HFFc6 (cell line): ENCODE measurements around the gene NCBP1. TPM values are rescaled to one million over a fixed set of nuclear protein-coding genes. Genes with fewer than 3 reads are reported as not detected.

Experiments
- DNase-seq: peaks from one replicate; pipeline ENCODE4 v3.0.0-alpha.2; 2018
- H3K27ac Mint-ChIP-seq: 2 replicates; pipeline ENCODE4 v1.8.0; 2020; ENCODE audit warnings: mild to moderate bottlenecking, mixed read lengths
- H3K27me3 Mint-ChIP-seq: 2 replicates; pipeline ENCODE4 v1.8.0; 2021; ENCODE audit warnings: mild to moderate bottlenecking, moderate library complexity, mixed read lengths; ENCODE audit not compliant: insufficient read depth
- H3K36me3 Mint-ChIP-seq: 2 replicates; pipeline ENCODE4 v1.8.0; 2021; ENCODE audit warnings: low read depth, mixed read lengths
- H3K4me1 Mint-ChIP-seq: 2 replicates; pipeline ENCODE4 v1.8.0; 2020; ENCODE audit warnings: low read depth, mixed read lengths
- H3K4me3 Mint-ChIP-seq: 2 replicates; pipeline ENCODE4 v1.8.0; 2020; ENCODE audit warnings: mild to moderate bottlenecking, moderate library complexity, mixed read lengths
- H3K9me3 Mint-ChIP-seq: 2 replicates; pipeline ENCODE4 v1.8.0; 2020; ENCODE audit warnings: mild to moderate bottlenecking, mixed read lengths
- total RNA-seq, 6 experiments: library from RNA; stranded (reverse); fragmentation: NEBNext Ultra II Directional; extraction: Animal tissue kit (Norgen Biotek cat#: 25700); gene quantifications; 2 replicates in 1 of 6; 3 replicates in 5 of 6; pipeline ENCODE4 v1.2.3, GENCODE V29; 2021
- TF ChIP-seq, protein P1 (sequence below): fragments of 200-600 bp; sonication (generic); IDR thresholded peaks from 2 replicates; pipeline ENCODE4 v1.5.0; 2021; ENCODE audit warnings: antibody characterized with exemption, mild to moderate bottlenecking

Gene NCBP1
- total RNA-seq, 6 experiments from 2014 or later = 36.5 to 46.3 (median 41.2) TPM

DNA sequence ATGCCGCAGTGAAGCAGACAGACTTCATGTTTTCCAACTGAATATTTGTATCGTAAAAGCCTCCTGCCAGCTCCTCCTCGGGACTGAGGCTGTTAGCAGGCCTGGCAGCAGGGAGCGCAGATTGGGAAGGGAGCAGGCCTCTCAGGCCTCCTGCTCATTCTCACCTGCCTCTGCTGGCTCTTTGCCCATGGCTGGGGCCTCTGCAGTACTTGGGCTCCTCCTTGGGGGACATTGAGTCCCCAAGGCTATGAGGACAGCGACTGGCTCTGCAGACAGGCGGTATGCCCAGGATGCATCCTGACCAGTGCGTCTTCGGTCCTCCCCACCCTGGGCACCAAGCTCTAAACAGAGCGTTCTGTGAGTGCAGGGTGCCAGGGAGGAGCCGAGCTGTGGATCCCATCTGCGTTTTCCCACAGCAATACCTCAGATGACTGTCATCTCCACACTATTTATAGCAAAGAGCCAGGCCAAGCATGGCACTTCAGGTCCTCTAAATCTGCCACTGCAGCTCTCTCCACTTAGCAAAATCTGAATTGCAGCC is 39.2 kb upstream of the NCBP1 start:
- peaks cover 15% of the 10 kb centered on the region for H3K4me1 Mint-ChIP-seq
- DNase-seq = no peak
- H3K36me3 Mint-ChIP-seq = no peaks in the 10 kb centered on the region
- TF ChIP-seq, protein P1, sequence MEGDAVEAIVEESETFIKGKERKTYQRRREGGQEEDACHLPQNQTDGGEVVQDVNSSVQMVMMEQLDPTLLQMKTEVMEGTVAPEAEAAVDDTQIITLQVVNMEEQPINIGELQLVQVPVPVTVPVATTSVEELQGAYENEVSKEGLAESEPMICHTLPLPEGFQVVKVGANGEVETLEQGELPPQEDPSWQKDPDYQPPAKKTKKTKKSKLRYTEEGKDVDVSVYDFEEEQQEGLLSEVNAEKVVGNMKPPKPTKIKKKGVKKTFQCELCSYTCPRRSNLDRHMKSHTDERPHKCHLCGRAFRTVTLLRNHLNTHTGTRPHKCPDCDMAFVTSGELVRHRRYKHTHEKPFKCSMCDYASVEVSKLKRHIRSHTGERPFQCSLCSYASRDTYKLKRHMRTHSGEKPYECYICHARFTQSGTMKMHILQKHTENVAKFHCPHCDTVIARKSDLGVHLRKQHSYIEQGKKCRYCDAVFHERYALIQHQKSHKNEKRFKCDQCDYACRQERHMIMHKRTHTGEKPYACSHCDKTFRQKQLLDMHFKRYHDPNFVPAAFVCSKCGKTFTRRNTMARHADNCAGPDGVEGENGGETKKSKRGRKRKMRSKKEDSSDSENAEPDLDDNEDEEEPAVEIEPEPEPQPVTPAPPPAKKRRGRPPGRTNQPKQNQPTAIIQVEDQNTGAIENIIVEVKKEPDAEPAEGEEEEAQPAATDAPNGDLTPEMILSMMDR = no peak
- no peak overlapping the region for H3K27ac Mint-ChIP-seq
- H3K27me3 Mint-ChIP-seq = peaks cover 12% of the 10 kb centered on the region
- H3K9me3 Mint-ChIP-seq = no peaks in the 10 kb centered on the region
- no peak overlapping the region for H3K4me3 Mint-ChIP-seq

DNA sequence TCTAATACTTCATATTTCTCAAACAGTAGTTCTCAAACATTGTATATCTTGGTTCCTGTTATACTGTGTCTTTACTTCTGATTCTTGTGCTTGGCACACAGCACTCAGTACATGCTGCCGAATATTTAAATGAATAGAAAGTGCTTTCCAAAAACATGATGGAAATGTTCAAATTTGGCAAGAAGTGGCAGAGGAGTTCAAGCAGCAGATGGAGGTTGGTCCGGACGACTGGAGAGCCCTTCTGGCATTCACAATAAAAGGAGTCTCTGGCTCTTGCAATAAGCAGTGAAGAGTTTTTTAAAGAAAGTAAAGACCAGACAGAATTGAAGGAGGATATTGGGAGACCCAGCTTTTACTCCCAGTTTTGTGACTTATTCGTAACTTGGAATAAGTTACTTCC is 36.7 kb upstream of the NCBP1 start:
- peaks cover 15% of the 10 kb centered on the region for H3K4me1 Mint-ChIP-seq
- TF ChIP-seq, protein P1 = no peak

DNA sequence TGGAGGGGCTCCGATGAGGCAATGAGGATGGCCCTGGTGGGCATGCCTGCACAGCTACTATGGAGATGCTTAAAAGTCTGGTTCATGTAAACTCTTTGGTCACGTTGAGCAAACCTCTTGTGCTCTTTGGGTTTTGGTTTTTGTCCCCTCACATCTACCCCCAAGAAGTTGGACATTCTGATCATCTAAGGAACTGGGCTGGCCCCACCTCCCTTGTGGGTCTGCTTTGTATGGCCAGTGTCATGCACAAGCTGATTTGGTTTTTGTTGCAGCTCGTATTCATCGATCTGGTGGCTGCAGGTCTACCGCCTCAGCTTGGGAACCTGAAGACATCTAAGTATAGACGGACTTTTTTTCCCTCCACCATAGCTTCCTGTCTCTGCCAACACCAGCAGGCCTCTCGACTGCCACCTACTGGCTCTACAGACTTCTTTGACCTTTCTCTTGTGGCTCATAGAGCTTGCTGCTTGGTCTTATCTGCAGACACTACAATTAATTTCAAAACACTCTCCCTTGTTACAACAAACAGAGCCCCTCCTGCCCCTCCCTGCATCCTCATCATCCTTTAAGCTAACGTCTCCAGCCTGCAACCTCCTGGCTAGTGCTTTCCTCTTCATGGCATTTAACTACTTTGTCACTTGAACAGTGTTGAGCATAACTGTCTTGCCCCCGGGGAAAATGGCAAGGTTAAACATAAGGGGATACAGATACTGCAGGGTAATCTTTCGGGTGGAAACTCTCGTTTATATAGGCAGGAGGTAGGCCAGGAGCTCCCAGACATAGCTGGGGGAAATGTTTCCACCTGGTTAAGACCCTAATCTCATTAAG is 34.9 kb upstream of the NCBP1 start:
- TF ChIP-seq, protein P1 = peak; percentile 91
- peak; percentile 67 for DNase-seq
- no peaks in the 10 kb centered on the region for H3K9me3 Mint-ChIP-seq
- H3K36me3 Mint-ChIP-seq = no peaks in the 10 kb centered on the region
- H3K27me3 Mint-ChIP-seq = peaks cover 1% of the 10 kb centered on the region; the same call in 1 of the 2 replicates
- no peak overlapping the region for H3K4me3 Mint-ChIP-seq
- H3K4me1 Mint-ChIP-seq = peaks cover 12% of the 10 kb centered on the region
- no peak overlapping the region for H3K27ac Mint-ChIP-seq

More for the DNA sequence above, 36.7 kb upstream of the NCBP1 start:
- no peak overlapping the region for H3K27ac Mint-ChIP-seq
- peaks cover 5% of the 10 kb centered on the region for H3K27me3 Mint-ChIP-seq
- H3K9me3 Mint-ChIP-seq = no peaks in the 10 kb centered on the region
- no peak overlapping the region for H3K4me3 Mint-ChIP-seq
- no peaks in the 10 kb centered on the region for H3K36me3 Mint-ChIP-seq
- no peak for DNase-seq

GRCh38 chr9:97599314-97599846 is 34.2 kb upstream of the NCBP1 start:
- H3K9me3 Mint-ChIP-seq = no peaks in the 10 kb centered on the region
- no peak for DNase-seq
- no peaks in the 10 kb centered on the region for H3K36me3 Mint-ChIP-seq
- TF ChIP-seq, protein P1 = no peak
- H3K4me3 Mint-ChIP-seq = no peak overlapping the region
- H3K4me1 Mint-ChIP-seq = peaks cover 5% of the 10 kb centered on the region
- peaks cover 1% of the 10 kb centered on the region; the same call in 1 of the 2 replicates for H3K27me3 Mint-ChIP-seq
- H3K27ac Mint-ChIP-seq = no peak overlapping the region

DNA sequence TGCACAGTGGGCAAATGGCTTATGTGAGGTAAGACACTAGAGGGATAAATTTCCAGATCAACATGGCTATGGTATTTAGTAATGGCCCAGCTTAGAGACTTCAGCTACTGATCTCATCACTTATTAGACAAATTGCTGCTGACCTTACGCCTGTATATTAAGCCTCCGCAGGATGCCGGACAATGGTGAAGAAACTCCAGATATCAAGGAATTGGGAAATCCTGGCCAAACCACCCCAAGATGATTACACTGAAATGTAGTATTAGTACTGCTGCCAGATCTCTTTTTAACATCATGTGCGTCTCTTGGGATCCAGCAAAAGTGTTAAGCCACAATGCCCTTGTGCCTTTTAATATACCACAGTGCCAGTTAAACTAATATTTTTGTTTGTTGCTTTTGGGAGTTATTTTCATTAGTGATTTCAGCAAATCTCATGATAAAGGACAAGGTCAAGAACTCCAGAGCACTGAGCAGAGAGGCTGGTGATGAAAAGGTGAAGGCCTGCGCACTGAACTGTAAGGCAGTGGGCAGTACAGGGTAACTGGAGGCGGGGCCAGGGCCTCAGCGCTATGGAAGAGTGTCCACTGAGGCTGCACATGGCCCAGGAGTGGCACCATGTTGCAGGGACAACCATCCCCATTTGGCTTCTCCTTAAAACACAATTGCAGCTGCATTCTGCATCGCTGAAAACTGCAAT is 32.9 kb upstream of the NCBP1 start:
- TF ChIP-seq, protein P1 = no peak
- no peaks in the 10 kb centered on the region for H3K9me3 Mint-ChIP-seq
- H3K27ac Mint-ChIP-seq = no peak overlapping the region
- no peak for DNase-seq
- H3K4me1 Mint-ChIP-seq = peaks cover 5% of the 10 kb centered on the region
- H3K27me3 Mint-ChIP-seq = peaks cover 1% of the 10 kb centered on the region; the same call in 1 of the 2 replicates
- no peaks in the 10 kb centered on the region; the same call in 1 of the 2 replicates for H3K36me3 Mint-ChIP-seq
- no peak overlapping the region for H3K4me3 Mint-ChIP-seq
